Measurements from ENCODE around the gene UBALD1. TPM values are rescaled to one million over a fixed set of nuclear protein-coding genes. Genes with fewer than 3 reads are reported as not detected.

Gene UBALD1
- polyA plus RNA-seq, 1 donor (not counting 4 experiments of a cell fraction or from before 2014, with no cell fraction given): 4.0 TPM

GRCh38 chr16:4654011-4654963 lies 39.6 kb upstream of the UBALD1 start:
- no peak overlapping the region for H3K4me2 ChIP-seq (ENCODE audit: control insufficient read depth, extremely low read depth, insufficient read depth, low read depth, low read length)
- H3K4me1 ChIP-seq (ENCODE audit: control insufficient read depth, extremely low read depth, insufficient read depth, low read length): no peaks in the 10 kb centered on the region
- H3K36me3 ChIP-seq (ENCODE audit: control insufficient read depth in 2 of 2, extremely low read depth in 1 of 2, insufficient read depth in 2 of 2, low read length in 2 of 2): peaks cover 19 to 49% of the 10 kb centered on the region in 2 experiments
- no peak overlapping the region for H2AFZ ChIP-seq (ENCODE audit: control insufficient read depth, low read length)
- H3K27ac ChIP-seq (ENCODE audit: control insufficient read depth, insufficient read depth, low read length): no peak overlapping the region
- FAIRE-seq (no peak), DNase-seq (ENCODE audit: low read depth, low spot score) (no peak)
- TF ChIP-seq EZH2 (IDR thresholded peaks at IDR 0.05; ENCODE audit: low read length): no peak
- TF ChIP-seq, protein P1, sequence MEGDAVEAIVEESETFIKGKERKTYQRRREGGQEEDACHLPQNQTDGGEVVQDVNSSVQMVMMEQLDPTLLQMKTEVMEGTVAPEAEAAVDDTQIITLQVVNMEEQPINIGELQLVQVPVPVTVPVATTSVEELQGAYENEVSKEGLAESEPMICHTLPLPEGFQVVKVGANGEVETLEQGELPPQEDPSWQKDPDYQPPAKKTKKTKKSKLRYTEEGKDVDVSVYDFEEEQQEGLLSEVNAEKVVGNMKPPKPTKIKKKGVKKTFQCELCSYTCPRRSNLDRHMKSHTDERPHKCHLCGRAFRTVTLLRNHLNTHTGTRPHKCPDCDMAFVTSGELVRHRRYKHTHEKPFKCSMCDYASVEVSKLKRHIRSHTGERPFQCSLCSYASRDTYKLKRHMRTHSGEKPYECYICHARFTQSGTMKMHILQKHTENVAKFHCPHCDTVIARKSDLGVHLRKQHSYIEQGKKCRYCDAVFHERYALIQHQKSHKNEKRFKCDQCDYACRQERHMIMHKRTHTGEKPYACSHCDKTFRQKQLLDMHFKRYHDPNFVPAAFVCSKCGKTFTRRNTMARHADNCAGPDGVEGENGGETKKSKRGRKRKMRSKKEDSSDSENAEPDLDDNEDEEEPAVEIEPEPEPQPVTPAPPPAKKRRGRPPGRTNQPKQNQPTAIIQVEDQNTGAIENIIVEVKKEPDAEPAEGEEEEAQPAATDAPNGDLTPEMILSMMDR (optimal IDR thresholded peaks at IDR 0.05 in 1 of 3, IDR thresholded peaks at IDR 0.05 in 1 of 3, conservative IDR thresholded peaks at IDR 0.05 in 1 of 3; ENCODE audit: extremely low read depth in 1 of 3, insufficient read depth in 2 of 3, low read length in 3 of 3): no peak
- no peak overlapping the region for H3K9ac ChIP-seq (ENCODE audit: control insufficient read depth, extremely low read depth, insufficient read depth, low read length)
- H3K27me3 ChIP-seq (ENCODE audit: control insufficient read depth, extremely low read depth, insufficient read depth, low read length): no peaks in the 10 kb centered on the region
- no peak overlapping the region for H3K4me3 ChIP-seq (ENCODE audit: control insufficient read depth in 2 of 3, extremely low read depth in 1 of 3, insufficient read depth in 2 of 3, low read depth in 1 of 3, low read length in 3 of 3)
- no peaks in the 10 kb centered on the region for H3K9me3 ChIP-seq (ENCODE audit: control insufficient read depth, low read depth, low read length)
- no peaks in the 10 kb centered on the region for H3K9me1 ChIP-seq (ENCODE audit: control insufficient read depth, extremely low read depth, insufficient read depth, low read length)
- H4K20me1 ChIP-seq (ENCODE audit: control insufficient read depth, extremely low read depth, insufficient read depth, low read length): no peaks in the 10 kb centered on the region
- dilution Hi-C loops (cut with MboI; ENCODE audit: extremely low pct_ligation_motif_present, low sequenced_read_pairs): no loop called here
- peaks cover 3% of the 10 kb centered on the region for H3K79me2 ChIP-seq (ENCODE audit: control insufficient read depth, insufficient read depth, low read length)

DNA sequence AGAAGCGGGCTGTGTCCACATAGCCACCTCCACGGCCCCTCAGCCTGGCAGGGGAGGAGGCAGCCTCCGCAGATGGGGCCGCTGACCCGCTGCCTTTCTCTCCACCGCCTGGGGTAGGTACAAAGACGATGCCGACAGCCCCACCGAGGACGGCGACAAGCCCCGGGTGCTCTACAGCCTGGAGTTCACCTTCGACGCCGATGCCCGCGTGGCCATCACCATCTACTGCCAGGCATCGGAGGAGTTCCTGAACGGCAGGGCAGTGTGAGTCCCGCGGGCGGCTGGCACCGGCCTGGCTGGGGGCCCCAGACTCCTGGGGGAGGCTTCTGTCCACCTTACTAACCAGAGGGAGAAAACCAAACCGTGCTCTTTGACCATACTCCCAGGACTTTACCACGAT lies 37.9 kb upstream of the UBALD1 start:
- Histone ChIP-seq H3K36me3 (ENCODE audit: control insufficient read depth in 2 of 2, extremely low read depth in 1 of 2, insufficient read depth in 2 of 2, low read length in 2 of 2) (peaks cover 19 to 44% of the 10 kb centered on the region in 2 experiments), H3K4me3 (ENCODE audit: control insufficient read depth in 2 of 3, extremely low read depth in 1 of 3, insufficient read depth in 2 of 3, low read depth in 1 of 3, low read length in 3 of 3) (no peak overlapping the region), H3K27ac (ENCODE audit: control insufficient read depth, insufficient read depth, low read length) (no peak overlapping the region), H3K9ac (ENCODE audit: control insufficient read depth, extremely low read depth, insufficient read depth, low read length) (no peak overlapping the region), H3K79me2 (ENCODE audit: control insufficient read depth, insufficient read depth, low read length) (peaks cover 5% of the 10 kb centered on the region), H3K4me1 (ENCODE audit: control insufficient read depth, extremely low read depth, insufficient read depth, low read length) (no peaks in the 10 kb centered on the region), H3K9me1 (ENCODE audit: control insufficient read depth, extremely low read depth, insufficient read depth, low read length) (no peaks in the 10 kb centered on the region), H4K20me1 (ENCODE audit: control insufficient read depth, extremely low read depth, insufficient read depth, low read length) (no peaks in the 10 kb centered on the region), H3K27me3 (ENCODE audit: control insufficient read depth, extremely low read depth, insufficient read depth, low read length) (no peaks in the 10 kb centered on the region), H2AFZ (ENCODE audit: control insufficient read depth, low read length) (no peak overlapping the region), H3K4me2 (ENCODE audit: control insufficient read depth, extremely low read depth, insufficient read depth, low read depth, low read length) (no peak overlapping the region), H3K9me3 (ENCODE audit: control insufficient read depth, low read depth, low read length) (no peaks in the 10 kb centered on the region)
- DNase-seq (ENCODE audit: low read depth, low spot score) (no peak), FAIRE-seq (no peak)
- dilution Hi-C loops (cut with MboI; ENCODE audit: extremely low pct_ligation_motif_present, low sequenced_read_pairs): no loop called here
- TF ChIP-seq EZH2 (IDR thresholded peaks at IDR 0.05; ENCODE audit: low read length): no peak
- TF ChIP-seq, protein P1 (optimal IDR thresholded peaks at IDR 0.05 in 1 of 3, IDR thresholded peaks at IDR 0.05 in 1 of 3, conservative IDR thresholded peaks at IDR 0.05 in 1 of 3; ENCODE audit: extremely low read depth in 1 of 3, insufficient read depth in 2 of 3, low read length in 3 of 3): no peak
